ENCODE measurements around the gene STAT3.

- no peak for TF ChIP-seq MAX (IDR thresholded peaks at IDR 0.05)
- no peak for TF ChIP-seq TCF12 (IDR thresholded peaks at IDR 0.05; ENCODE audit: low read depth)
- TF ChIP-seq EP300 (IDR thresholded peaks at IDR 0.05; ENCODE audit: borderline replicate concordance), result no peak
- TF ChIP-seq TAF1 (IDR thresholded peaks at IDR 0.05; ENCODE audit: low read depth), result no peak
- TF ChIP-seq CEBPB (IDR thresholded peaks at IDR 0.05), result no peak
- no peak for TF ChIP-seq REST (IDR thresholded peaks at IDR 0.05; ENCODE audit: low read depth)
- TF ChIP-seq RAD21 (IDR thresholded peaks at IDR 0.05; ENCODE audit: low read depth), result no peak
- TF ChIP-seq CREB1 (IDR thresholded peaks at IDR 0.05; ENCODE audit: low read depth), result no peak
- no peak for TF ChIP-seq YY1 (IDR thresholded peaks at IDR 0.05; ENCODE audit: low read depth)
Measured at GRCh38 chr17:42308446-42308845, 79.8 kb downstream of the STAT3 start.

Data from Ishikawa (cell line).